ENCODE measurements around the gene CLDND1.

The CLDND1 gene

GRCh38 chr3:98504539-98504938 is 18.2 kb downstream of the CLDND1 start:
- no peak for DNase-seq (ENCODE audit: extremely low read depth, low read depth)
- TF ChIP-seq CTCF (IDR thresholded peaks at IDR 0.05; ENCODE audit: low read depth, low read length), result no peak

GRCh38 chr3:98501863-98502576 is 20.7 kb downstream of the CLDND1 start:
- TF ChIP-seq CTCF (IDR thresholded peaks at IDR 0.05; ENCODE audit: low read depth, low read length), result no peak
- no peak for DNase-seq (ENCODE audit: extremely low read depth, low read depth)

DNA sequence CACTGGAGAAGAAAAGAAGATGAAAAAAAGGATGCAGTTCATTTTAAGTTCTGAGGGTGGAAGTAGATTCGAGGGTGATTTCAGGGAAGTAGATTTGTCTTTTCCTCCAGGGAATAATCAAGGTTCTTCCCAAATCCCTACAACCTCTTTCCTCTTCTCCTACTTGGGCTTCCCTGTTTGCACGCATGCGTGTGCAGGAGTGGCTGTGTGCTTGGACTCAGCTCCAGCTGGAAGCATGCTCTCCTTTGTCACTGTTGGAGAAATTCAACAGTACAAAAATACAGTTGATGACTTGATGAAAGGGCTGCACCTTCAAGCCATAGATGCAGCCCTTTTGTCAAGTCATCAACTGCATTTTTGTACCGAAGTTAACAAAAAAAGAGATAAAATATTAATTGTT is 21.4 kb downstream of the CLDND1 start:
- TF ChIP-seq CTCF (IDR thresholded peaks at IDR 0.05; ENCODE audit: low read depth, low read length), result no peak
- no peak for DNase-seq (ENCODE audit: extremely low read depth, low read depth)

DNA sequence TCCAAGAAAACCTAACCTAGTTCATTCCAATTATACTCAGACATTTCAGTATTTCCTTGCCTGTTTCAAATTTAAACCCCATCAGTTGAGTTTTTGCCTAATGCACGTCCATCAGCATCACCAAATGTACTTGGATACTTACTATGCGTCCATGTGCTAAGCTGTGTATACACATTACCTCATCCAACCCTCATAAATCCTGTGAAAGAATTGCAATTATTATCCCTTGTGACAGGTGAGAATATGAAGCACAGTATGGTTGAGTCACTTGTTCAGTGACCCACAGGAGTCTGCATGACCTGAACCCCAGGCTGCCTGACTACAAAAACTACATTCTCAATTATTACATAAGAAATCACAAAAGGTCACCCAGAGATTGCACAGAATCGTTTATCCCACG is 22.7 kb downstream of the CLDND1 start:
- TF ChIP-seq CTCF (IDR thresholded peaks at IDR 0.05; ENCODE audit: low read depth, low read length), result no peak
- no peak for DNase-seq (ENCODE audit: extremely low read depth, low read depth)

DNA sequence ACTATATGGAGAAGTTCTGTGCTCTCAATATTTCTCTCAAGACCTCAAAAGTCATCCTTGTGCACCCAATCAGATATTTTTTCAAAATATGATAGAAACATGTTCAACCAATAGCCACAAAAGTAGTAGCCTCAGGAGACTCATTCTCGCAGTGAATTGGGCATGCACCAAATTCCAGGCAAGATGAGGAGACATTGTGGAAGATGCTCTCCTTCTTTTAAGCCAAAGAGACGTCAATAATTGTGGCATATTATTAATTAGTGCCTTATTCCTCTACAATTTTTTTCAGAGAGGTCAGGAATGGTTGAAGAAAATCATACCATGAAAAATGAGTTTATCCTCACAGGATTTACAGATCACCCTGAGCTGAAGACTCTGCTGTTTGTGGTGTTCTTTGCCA is 25.3 kb downstream of the CLDND1 start, which contains the start of gene OR5K2:
Gene OR5K2, plus strand, starts transcription at position 301 of the 400 bp plus-strand sequence. Its CDS starts 0 bp downstream, at position 301.
- no peak for TF ChIP-seq CTCF (IDR thresholded peaks at IDR 0.05; ENCODE audit: low read depth, low read length)
- DNase-seq (ENCODE audit: extremely low read depth, low read depth), result no peak

DNA sequence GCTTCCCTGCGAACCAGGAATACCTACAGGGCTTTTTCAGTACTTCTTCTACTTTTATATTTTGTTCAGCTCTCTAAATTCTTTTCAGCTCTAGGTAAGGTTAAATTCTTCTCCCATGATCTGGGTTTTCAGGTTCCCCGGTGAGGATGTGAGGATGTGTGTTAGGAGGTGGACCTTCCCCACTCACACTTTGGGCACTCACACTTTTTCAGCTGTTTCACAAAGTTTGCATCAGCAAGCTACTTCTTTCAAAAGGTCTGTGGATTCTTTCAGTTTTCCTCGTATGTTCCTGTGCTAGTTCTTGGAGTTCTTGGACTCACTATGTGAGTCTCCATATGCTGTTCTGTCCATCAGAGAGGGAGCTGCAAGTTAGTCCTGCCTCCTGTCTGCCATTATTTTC is 39.1 kb downstream of the CLDND1 start:
- TF ChIP-seq CTCF (IDR thresholded peaks at IDR 0.05; ENCODE audit: low read depth, low read length), result no peak
- DNase-seq (ENCODE audit: extremely low read depth, low read depth), result no peak

DNA sequence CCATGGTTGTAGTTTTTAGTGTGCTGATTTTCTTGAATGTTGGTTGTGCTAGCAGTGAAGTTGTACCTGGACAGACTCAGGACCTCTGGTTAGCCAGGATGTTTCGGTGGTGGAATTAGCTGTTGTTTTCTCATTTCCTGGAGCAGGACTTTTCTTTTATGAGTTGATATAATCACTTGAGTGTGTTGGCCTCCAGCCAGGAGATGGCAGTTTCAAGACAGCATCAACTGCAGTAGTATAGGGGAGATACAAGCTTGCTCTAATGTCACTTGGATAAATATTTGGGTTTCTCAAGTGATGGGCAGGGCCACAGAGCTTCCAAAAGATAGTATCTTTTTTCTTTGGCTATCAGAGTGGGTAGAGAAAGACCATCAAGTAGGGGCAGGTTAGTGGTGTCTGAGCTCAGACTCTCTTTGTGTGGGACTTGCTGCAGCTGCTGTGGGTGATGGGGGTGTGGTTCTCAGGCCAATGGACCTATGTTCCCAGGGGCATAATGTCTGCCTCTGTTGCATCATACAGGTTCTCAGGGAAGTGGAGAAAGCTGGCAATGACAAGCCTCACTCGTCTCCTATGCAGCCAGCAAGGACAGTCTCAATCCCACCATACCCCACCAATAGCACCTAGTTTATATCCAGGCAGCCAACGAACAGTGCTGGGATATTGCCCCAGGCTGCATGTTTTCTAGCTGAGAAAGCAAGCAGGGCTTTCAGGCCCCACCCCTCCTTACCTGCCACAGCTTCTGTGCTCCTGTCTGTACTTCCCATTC is 39.8 kb downstream of the CLDND1 start:
- TF ChIP-seq CTCF (IDR thresholded peaks at IDR 0.05; ENCODE audit: low read depth, low read length), result no peak
- no peak for DNase-seq (ENCODE audit: extremely low read depth, low read depth)

Measured in AG09319 (cell line).